ENCODE results near the gene MND1. TPM values are rescaled to one million over a fixed set of nuclear protein-coding genes. Genes with fewer than 3 reads are reported as not detected.

Gene MND1
- total RNA-seq, 2 experiments from 2014 or later: 0.42 TPM; not detected in 1

GRCh38 chr4:153371701-153372234 lies 27.3 kb downstream of the MND1 start:
- peaks cover 0 to 6% of the 10 kb centered on the region in 2 experiments for H3K9me3 ChIP-seq (ENCODE audit: control insufficient read depth in 1 of 2, insufficient read depth in 1 of 2, low read length in 2 of 2)
- no peaks in the 10 kb centered on the region for H3K4me1 Mint-ChIP-seq (ENCODE audit: low read depth)
- DNase-seq: no peak
- H3K27me3 ChIP-seq (ENCODE audit: control insufficient read depth in 1 of 2, insufficient read depth in 2 of 2, low read length in 2 of 2): no peaks in the 10 kb centered on the region
- H3K4me1 ChIP-seq (ENCODE audit: insufficient read depth, low read length): no peaks in the 10 kb centered on the region
- no peaks in the 10 kb centered on the region for H3K27me3 Mint-ChIP-seq
- no peaks in the 10 kb centered on the region for H3K36me3 Mint-ChIP-seq (ENCODE audit: low read depth)
- ChIA-PET POLR2A (interaction anchor here (1.1 kb wide), 1 partner anchor 117 kb away, joined by 4 read pairs; no protein-coding TSS in a partner anchor), CTCF (interaction anchor here (0.8 kb wide), 1 partner anchor 17 kb away, joined by 3 read pairs; no protein-coding TSS in a partner anchor)
- H3K36me3 ChIP-seq (ENCODE audit: insufficient read depth, low read length): no peaks in the 10 kb centered on the region
- peaks cover 5% of the 10 kb centered on the region for H3K9me3 Mint-ChIP-seq
- no peak for TF ChIP-seq CTCF (IDR thresholded peaks at IDR 0.05)
- H3K4me3 Mint-ChIP-seq: no peak overlapping the region
- no peak for ATAC-seq (ENCODE audit: poor library complexity)
- intact Hi-C loops (cut with DNase I, micrococcal nuclease): no loop called here
- no peak overlapping the region for H3K27ac Mint-ChIP-seq
- no peak overlapping the region for H3K27ac ChIP-seq (ENCODE audit: low read depth in 1 of 2, low read length in 2 of 2)
- H3K4me3 ChIP-seq (ENCODE audit: low read length): no peak overlapping the region

- peaks cover 0 to 6% of the 10 kb centered on the region in 2 experiments for H3K9me3 ChIP-seq (ENCODE audit: control insufficient read depth in 1 of 2, insufficient read depth in 1 of 2, low read length in 2 of 2)
- no peaks in the 10 kb centered on the region for H3K27me3 ChIP-seq (ENCODE audit: control insufficient read depth in 1 of 2, insufficient read depth in 2 of 2, low read length in 2 of 2)
- no peaks in the 10 kb centered on the region for H3K36me3 ChIP-seq (ENCODE audit: insufficient read depth, low read length)
- ATAC-seq (ENCODE audit: poor library complexity): no peak
- H3K4me3 ChIP-seq (ENCODE audit: low read length): no peak overlapping the region
- Mint-ChIP-seq H3K4me1 (ENCODE audit: low read depth) (no peaks in the 10 kb centered on the region), H3K36me3 (ENCODE audit: low read depth) (no peaks in the 10 kb centered on the region), H3K27ac (no peak overlapping the region), H3K4me3 (no peak overlapping the region), H3K27me3 (no peaks in the 10 kb centered on the region), H3K9me3 (peaks cover 5% of the 10 kb centered on the region)
- TF ChIP-seq CTCF (IDR thresholded peaks at IDR 0.05): no peak
- intact Hi-C loops (cut with DNase I, micrococcal nuclease): no loop called here
- H3K4me1 ChIP-seq (ENCODE audit: insufficient read depth, low read length): no peaks in the 10 kb centered on the region
- H3K27ac ChIP-seq (ENCODE audit: low read depth in 1 of 2, low read length in 2 of 2): no peak overlapping the region
- DNase-seq: no peak
- CTCF ChIA-PET: no interaction called here
- POLR2A ChIA-PET: no interaction called here
These were observed 28.6 kb downstream of the MND1 start for GRCh38 chr4:153372967-153373562.

GRCh38 chr4:153374442-153374841 lies 30.0 kb downstream of the MND1 start:
- no peak overlapping the region for H3K4me3 Mint-ChIP-seq
- intact Hi-C loops (cut with DNase I, micrococcal nuclease): no loop called here
- Histone ChIP-seq H3K9me3 (ENCODE audit: control insufficient read depth in 1 of 2, insufficient read depth in 1 of 2, low read length in 2 of 2) (peaks cover 0 to 6% of the 10 kb centered on the region in 2 experiments), H3K27ac (ENCODE audit: low read depth in 1 of 2, low read length in 2 of 2) (no peak overlapping the region), H3K4me3 (ENCODE audit: low read length) (no peak overlapping the region), H3K4me1 (ENCODE audit: insufficient read depth, low read length) (no peaks in the 10 kb centered on the region), H3K27me3 (ENCODE audit: control insufficient read depth in 1 of 2, insufficient read depth in 2 of 2, low read length in 2 of 2) (no peaks in the 10 kb centered on the region), H3K36me3 (ENCODE audit: insufficient read depth, low read length) (no peaks in the 10 kb centered on the region)
- H3K9me3 Mint-ChIP-seq: peaks cover 5% of the 10 kb centered on the region
- ChIA-PET POLR2A (interaction anchor here (0.6 kb wide), 1 partner anchor 52 kb away, joined by 3 read pairs; no protein-coding TSS in a partner anchor), CTCF (interaction anchor here (1.4 kb wide), 1 partner anchor 16 kb away, joined by 4 read pairs; no protein-coding TSS in a partner anchor)
- no peak for DNase-seq
- ATAC-seq (ENCODE audit: poor library complexity): no peak
- H3K27ac Mint-ChIP-seq: no peak overlapping the region
- no peaks in the 10 kb centered on the region for H3K4me1 Mint-ChIP-seq (ENCODE audit: low read depth)
- H3K36me3 Mint-ChIP-seq (ENCODE audit: low read depth): no peaks in the 10 kb centered on the region
- no peak for TF ChIP-seq CTCF (IDR thresholded peaks at IDR 0.05)
- H3K27me3 Mint-ChIP-seq: no peaks in the 10 kb centered on the region

Data from CD4-positive, alpha-beta T cell (primary cell).